Tibial nerve (tissue), 4 donors: Measurements from ENCODE around the gene COL2A1.

Experiments used
- EP300 ChIP-seq, 2 donors: sonication (generic); formaldehyde crosslinking; IDR thresholded peaks; one replicate each; pipeline ENCODE4 v1.6.1; 2017; ENCODE audit warnings: antibody characterized with exemption in 2 of 2, mild to moderate bottlenecking in 1 of 2
- TF ChIP-seq, protein P1 (sequence below), 5 experiments: fragments of 200-600 bp in 3 of 5; fragments of 450-650 bp in 2 of 5; sonication (generic) in 3 of 5; IDR thresholded peaks; one replicate each; pipeline ENCODE4 v1.5.1; 2016 to 2019; ENCODE audit warnings: antibody characterized with exemption in 5 of 5, mild to moderate bottlenecking in 3 of 5, moderate library complexity in 2 of 5

DNA sequence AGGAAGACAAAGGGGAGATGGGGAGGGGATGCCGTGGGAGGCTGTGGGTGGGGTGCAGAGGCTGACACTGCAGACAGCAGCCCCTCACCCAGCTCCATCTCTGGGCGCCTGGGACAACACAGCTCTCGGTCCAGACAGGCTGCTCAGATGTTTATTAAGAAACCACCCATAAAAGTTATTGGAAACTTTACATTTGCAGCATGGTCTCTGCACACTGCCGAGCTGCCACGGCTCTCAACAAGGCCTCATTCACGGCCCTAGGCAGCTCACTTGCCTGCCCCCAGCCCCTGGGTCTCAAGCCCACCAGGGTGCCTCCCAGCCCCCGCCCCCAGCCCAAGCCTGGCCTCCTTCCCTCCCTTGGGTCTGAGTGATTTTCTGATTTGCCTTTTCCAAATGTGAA lies 21.0 kb upstream of the COL2A1 start:
- TF ChIP-seq, protein P1, sequence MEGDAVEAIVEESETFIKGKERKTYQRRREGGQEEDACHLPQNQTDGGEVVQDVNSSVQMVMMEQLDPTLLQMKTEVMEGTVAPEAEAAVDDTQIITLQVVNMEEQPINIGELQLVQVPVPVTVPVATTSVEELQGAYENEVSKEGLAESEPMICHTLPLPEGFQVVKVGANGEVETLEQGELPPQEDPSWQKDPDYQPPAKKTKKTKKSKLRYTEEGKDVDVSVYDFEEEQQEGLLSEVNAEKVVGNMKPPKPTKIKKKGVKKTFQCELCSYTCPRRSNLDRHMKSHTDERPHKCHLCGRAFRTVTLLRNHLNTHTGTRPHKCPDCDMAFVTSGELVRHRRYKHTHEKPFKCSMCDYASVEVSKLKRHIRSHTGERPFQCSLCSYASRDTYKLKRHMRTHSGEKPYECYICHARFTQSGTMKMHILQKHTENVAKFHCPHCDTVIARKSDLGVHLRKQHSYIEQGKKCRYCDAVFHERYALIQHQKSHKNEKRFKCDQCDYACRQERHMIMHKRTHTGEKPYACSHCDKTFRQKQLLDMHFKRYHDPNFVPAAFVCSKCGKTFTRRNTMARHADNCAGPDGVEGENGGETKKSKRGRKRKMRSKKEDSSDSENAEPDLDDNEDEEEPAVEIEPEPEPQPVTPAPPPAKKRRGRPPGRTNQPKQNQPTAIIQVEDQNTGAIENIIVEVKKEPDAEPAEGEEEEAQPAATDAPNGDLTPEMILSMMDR (IDR thresholded peaks at IDR 0.05): no peak
- no peak for TF ChIP-seq EP300 (IDR thresholded peaks at IDR 0.05)
